Measurements from ENCODE around the gene CLVS2. TPM values are rescaled to one million over a fixed set of nuclear protein-coding genes. Genes with fewer than 3 reads are reported as not detected.

Gene CLVS2
- total RNA-seq, 1 donor from 2014 or later = 1.8 TPM

GRCh38 chr6:123117145-123117908, 121.3 kb downstream of the CLVS2 start:
- Mint-ChIP-seq H3K4me3 (no peak overlapping the region), H3K9me3 (no peaks in the 10 kb centered on the region), H3K4me1 (no peaks in the 10 kb centered on the region), H3K27me3 (ENCODE audit: insufficient read depth, low read depth) (no peaks in the 10 kb centered on the region), H3K36me3 (no peaks in the 10 kb centered on the region), H3K27ac (no peak overlapping the region)
- no peak for TF ChIP-seq EZH2 (IDR thresholded peaks at IDR 0.05)
- no peak overlapping the region for H3K4me2 ChIP-seq
- H3K27ac ChIP-seq = no peak overlapping the region
- no peaks in the 10 kb centered on the region for H3F3A ChIP-seq (ENCODE audit: low read depth)
- no peaks in the 10 kb centered on the region for H3K9me3 ChIP-seq (ENCODE audit: low read depth)
- no peak overlapping the region for H3K9ac ChIP-seq
- H2AFZ ChIP-seq (replicated peaks) = no peak overlapping the region
- H4K20me1 ChIP-seq (ENCODE audit: low read depth) = no peaks in the 10 kb centered on the region
- no peaks in the 10 kb centered on the region for H3K79me2 ChIP-seq (ENCODE audit: low read depth)
- H3K4me1 ChIP-seq = no peaks in the 10 kb centered on the region
- DNase-seq (ENCODE audit: low spot score) = no peak
- H3K36me3 ChIP-seq = no peaks in the 10 kb centered on the region
- no peak overlapping the region for H3K4me3 ChIP-seq
- no peaks in the 10 kb centered on the region for H3K27me3 ChIP-seq

GRCh38 chr6:123118811-123119210, 122.8 kb downstream of the CLVS2 start:
- Histone ChIP-seq H3K4me1 (no peaks in the 10 kb centered on the region), H3K27me3 (no peaks in the 10 kb centered on the region), H3K36me3 (no peaks in the 10 kb centered on the region), H4K20me1 (ENCODE audit: low read depth) (no peaks in the 10 kb centered on the region), H3K27ac (no peak overlapping the region), H3K9ac (no peak overlapping the region), H3F3A (ENCODE audit: low read depth) (no peaks in the 10 kb centered on the region), H3K9me3 (ENCODE audit: low read depth) (no peaks in the 10 kb centered on the region), H3K79me2 (ENCODE audit: low read depth) (no peaks in the 10 kb centered on the region), H3K4me2 (no peak overlapping the region), H3K4me3 (no peak overlapping the region), H2AFZ (replicated peaks) (no peak overlapping the region)
- no peaks in the 10 kb centered on the region for H3K27me3 Mint-ChIP-seq (ENCODE audit: insufficient read depth, low read depth)
- H3K36me3 Mint-ChIP-seq = no peaks in the 10 kb centered on the region
- no peak overlapping the region for H3K4me3 Mint-ChIP-seq
- no peak overlapping the region for H3K27ac Mint-ChIP-seq
- TF ChIP-seq CTCF (IDR thresholded peaks at IDR 0.05) (no peak), EZH2phosphoT487 (IDR thresholded peaks at IDR 0.05) (no peak), EZH2 (IDR thresholded peaks at IDR 0.05) (no peak)
- H3K4me1 Mint-ChIP-seq = no peaks in the 10 kb centered on the region
- peaks cover 2% of the 10 kb centered on the region for H3K9me3 Mint-ChIP-seq
- DNase-seq (ENCODE audit: low spot score) = no peak

Other genes with a start within 250 kb of the CLVS2 start
- gene FABP7, start 216.5 kb upstream of the CLVS2 start, total RNA-seq (ENCODE audit: low replicate concordance) = 37.3 and 58.2 TPM in 2 replicates
- 1.2 and 2.0 TPM in 2 replicates for gene SMPDL3A, start 207.0 kb upstream of the CLVS2 start, total RNA-seq (ENCODE audit: low replicate concordance)